ENCODE measurements around the gene TAX1BP3.
"Not testable (repeated sequence)": the region's sequence is repeated elsewhere in the genome, so short reads cannot be mapped to it uniquely, and the experiment has no call there.

TAX1BP3 gene

GRCh38 chr17:3668279-3669084 is at the start of gene TAX1BP3, which contains the start of gene EMC6:
Gene TAX1BP3 (minus strand): TSS chr17:3668578. CDS start chr17:3668526, 52 bp downstream.
Gene EMC6 (plus strand): TSS chr17:3668812. CDS start chr17:3669147, 335 bp downstream.
- peak; percentile 88 for DNase-seq

GRCh38 chr17:3715296-3715695 is 46.9 kb upstream of the TAX1BP3 start:
- DNase-seq, result no peak

DNA sequence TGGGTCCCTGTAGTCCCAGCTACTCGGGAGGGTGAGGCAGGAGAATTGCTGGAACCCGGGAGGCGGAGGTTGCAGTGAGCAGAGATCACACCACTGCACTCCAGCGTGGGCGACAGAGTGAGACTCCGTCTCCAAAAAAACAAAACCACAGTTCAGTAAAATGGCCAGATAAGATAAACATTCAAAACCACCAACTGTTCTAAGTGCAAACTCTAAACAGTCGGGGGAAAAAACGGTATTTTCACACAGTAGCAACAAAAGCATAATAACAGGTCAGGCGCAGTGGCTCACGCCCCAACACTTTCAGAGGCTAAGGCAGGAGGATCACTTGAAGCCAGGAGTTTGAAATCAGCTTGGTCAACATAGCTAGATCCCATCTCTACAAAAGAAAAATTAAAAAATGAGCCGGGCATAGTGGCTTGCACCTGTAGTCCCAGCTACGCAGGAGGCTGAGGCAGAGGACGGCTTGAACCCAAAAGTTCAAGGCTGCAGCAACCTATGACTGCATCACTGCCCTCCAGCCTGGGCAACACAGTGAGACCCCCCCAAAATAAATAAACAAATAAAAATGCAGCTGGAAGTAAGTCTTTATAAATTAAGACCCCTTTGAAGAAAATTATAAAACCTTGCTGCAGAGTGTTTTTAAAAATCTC is 44.6 kb upstream of the TAX1BP3 start:
- no peak for DNase-seq

DNA sequence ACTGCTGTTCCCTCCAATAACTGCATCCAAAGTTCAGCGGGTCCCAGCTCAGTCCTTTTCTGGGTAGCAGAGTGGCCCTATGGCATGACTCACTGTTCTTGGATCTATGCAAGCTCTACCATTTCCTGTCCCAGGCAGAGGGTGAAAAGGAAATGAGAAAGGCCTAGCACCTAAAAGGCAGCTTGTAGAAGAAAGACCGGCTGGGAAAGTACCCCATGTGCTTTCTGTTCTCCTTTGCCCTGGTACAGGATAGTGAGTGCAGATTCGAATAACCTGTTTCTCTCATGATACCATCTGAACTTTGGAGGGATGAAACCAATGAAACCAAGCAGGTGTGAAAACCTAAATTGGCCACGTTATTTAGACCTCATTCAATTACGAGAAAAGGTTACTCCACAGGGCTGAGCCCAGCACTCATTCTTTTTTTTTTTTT is 42.6 kb upstream of the TAX1BP3 start:
- no peak for DNase-seq

GRCh38 chr17:3708366-3708765 is 40.0 kb upstream of the TAX1BP3 start:
- DNase-seq, result no peak

DNA sequence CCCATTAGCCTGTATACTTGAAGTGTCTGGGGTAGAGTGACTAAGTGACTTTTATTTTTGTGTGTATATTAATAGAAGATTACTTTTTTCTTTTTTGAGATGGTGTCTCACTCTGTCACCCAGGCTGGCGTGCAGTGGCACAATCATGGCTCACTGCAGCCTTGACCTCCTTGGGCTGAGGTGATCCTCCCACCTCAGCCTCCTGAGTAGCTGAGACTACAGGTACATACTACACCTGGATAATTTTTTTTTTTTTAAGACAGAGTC is 37.3 kb upstream of the TAX1BP3 start:
- DNase-seq, result not testable (repeated sequence)

DNA sequence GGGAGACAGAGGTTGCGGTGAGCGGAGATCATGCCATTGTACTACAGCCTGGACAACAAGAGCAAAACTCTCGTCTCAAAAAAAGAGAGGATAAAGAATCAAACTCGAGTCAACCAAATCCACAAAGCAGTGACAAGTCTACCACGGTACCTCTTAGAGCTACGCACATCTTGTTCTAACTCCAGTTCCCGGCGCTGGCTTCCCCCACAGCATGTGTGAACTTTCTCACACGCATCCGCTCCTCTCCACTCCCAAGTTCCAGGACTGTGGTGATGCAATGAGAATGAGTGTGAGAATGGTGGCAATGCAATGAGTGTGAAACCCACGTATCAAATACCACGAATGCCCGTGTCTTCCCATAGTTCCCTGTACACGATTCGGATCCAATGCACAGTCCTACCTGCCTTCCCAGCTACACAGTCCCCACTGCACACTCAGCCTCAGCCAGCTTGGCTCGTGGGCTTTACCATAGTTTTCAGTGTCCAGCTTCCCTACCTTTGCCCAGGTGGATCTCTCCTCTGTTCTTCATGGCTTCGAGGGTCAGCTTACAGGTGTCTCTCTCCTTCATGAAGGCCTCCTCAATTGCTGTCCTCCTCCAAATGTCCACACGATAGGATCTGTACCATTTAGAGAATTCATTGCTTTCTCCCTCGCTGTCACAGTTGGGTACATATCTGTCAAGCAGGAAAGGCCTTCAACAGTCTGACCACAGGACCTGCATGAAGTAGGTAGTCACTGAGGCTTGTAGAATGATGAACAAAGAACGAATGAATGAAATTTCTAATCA is 36.7 kb upstream of the TAX1BP3 start:
- DNase-seq, result no peak

- DNase-seq, result not testable (repeated sequence)
These were observed 33.7 kb upstream of the TAX1BP3 start for GRCh38 chr17:3702041-3702539.

DNA sequence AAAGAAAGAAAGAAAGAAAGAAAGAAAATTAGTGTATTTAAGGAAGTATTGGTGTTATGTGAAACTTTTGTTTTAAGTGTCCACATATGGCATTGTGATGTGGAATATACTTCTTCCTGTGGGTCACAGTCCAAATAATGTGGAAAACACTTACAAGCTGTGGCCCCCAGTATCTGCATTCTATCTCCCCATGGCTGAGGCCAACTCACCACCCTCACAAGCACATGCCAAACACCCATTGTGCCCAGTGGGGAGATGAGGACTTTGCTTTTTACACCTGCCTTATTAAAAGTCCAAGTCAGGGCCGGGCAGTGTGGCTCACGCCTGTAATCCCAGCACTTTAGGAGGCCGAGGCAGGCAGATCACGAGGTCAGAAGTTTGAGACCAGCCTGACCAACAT is 31.6 kb upstream of the TAX1BP3 start:
- no peak for DNase-seq

DNA sequence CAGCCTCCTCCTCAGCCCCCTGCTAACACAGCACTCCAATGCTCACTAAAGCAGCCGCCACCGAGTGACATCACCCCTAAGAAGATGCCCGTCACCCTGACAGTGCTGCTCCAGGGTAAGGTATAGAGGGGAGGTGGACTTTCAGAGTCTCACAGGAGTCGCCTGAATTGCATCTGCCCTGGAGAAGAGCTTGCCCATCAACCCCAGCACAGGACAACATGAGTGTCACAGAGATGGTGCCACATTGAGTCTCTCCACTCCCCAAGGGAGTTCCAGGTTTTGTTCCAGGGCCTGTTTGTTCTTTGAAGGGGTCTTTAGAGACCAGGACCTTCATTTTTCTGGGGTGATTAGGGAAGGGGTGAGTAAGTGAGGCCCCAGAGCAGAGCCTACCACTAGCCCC is 29.8 kb upstream of the TAX1BP3 start:
- DNase-seq, result no peak

DNA sequence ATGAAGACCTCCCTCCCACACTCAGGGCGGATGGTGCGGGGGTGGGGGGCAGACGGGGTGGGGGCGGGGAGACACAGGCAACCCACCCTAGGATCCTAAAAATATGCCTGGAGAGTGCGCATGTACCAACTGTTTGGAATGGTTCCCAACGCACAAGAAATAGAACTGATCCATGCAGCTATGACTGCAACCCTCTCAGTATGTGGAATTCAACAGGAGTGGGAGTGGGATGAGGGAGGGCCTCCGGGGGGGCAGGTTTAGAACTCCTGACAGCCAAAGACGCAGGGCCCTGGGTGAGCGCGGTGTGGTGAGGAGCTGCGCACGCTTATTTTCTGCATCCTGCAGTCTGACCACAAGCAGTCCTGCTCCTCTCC is 28.7 kb upstream of the TAX1BP3 start:
- no peak for DNase-seq

DNA sequence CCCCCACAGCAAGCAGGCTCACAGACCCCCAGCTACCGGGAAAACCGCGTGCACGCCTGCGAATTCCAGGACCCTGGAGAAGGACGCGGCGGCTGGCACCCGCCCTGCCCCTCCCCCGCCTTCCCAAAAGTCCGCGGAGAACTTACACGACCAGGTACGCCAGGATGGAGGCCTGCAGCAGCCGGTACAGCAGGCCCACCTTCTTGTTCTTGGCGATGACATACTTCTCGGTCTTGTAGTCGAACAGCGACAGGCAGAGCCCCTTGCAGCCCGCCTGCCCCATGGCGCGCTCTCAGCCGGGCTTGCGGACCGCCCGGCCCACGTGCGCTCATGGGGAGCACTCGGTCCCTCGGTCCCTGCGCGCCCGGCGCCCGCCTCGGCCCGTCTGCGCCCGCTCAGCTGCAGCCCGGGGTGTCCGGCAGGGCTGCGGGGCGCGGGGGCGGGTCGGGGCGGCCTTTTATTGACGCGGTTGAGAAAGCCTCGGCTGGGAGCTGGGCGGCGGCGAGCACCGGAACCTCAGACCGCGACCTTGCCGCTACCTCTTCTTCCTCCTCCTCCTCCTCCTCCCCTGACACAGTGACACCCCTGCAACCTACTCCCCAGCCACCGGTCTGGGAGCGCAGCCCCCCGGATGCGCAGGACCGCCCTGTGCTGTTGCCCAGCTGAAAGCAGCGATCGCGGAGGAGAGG is 27.5 kb upstream of the TAX1BP3 start, which contains the start of gene P2RX5:
Gene P2RX5, minus strand, starts transcription at position 433 of the 689 bp plus-strand sequence. Its CDS starts 150 bp downstream, at position 283.
- no peak for DNase-seq

DNA sequence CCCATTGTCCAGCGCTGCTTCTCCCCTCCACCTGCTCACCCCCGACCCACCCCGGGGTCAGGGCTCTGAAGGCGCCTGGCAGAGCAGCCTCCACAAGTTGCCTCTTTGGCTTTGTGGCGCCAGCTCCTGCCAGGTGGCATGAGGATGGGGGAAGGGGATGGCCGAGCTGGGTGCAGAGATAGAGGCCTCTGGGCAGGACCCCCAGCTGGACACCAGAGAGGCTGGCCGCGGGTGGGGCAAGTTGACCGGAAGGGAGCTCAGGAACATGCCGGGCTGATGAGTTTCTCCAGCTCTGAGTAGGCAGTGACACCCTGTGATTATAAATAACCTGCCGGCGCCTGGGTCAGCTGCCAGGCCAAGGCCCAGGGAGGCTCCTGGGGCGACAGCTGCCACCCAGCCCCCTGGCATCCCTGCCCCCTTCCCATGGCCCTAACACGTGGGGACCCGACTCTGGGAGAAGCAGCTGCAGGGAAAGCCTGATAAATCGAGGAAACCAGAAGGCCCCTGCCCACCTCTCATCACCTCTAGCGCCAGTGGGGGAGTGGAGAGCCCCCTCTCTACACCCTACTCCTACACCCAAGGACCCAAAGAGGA is 26.8 kb upstream of the TAX1BP3 start:
- no peak for DNase-seq

DNA sequence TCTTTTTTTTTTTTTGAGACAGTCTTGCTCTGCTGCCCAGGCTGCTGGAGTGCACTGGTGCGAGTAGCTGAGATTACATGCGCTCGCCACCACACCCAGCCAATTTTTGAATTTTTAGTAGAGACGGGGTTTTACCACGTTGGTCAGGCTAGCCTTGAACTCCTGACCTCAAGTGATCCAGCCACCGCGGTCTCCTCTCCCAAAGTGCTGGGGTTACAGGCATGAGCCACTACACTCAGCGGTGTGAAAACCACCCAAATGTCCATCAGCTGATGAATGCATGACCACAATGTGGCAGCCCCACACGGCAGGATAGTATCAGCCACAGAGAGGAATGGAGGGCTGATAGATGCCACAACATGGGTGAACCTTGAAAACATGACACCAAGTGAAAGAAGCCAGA is 25.5 kb upstream of the TAX1BP3 start:
- no peak for DNase-seq

DNA sequence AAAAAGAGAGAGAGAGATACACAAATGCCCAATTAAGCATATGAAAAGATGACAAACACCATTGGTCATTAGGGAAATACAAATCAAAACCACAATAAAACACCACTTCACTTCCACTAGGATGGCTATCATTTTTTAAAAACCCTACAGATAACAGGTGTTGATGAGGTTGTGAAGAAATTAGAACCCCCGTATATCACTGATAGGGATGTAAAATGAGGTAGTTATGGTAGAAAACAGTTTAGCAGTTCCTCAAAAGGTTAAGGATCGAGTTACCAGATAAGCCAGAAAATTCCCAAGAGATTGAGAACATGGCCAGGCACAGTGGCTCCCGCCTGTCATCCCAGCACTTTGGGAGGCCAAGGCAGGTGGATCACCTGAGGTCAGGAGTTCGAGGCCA is 24.8 kb upstream of the TAX1BP3 start:
- DNase-seq, result no peak

- DNase-seq, result no peak
These were observed 24.0 kb upstream of the TAX1BP3 start for GRCh38 chr17:3692346-3692745.

DNA sequence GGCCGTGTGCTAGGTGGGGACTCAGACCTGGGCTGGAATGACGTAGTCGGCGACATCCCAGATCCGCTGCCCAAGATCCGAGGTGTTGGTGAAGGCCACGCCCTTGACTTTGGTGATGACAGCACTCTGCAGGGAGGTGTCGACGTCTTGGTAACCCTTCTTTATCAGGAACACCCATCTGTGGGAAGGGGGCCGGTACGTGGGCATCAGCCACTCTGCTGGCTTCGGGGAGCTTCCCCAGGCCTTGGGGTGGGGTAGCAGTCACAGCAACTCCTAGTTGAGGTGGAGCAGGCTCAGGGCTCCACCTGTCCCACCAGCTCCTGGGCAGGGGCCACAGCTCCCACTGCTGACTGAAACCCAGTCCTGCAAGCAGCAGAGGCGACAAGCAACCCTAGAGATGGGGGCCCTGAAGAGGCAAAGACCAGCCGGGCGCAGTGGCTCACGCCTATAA is 23.3 kb upstream of the TAX1BP3 start:
- DNase-seq, result no peak

GRCh38 chr17:3690094-3690715 is 21.8 kb upstream of the TAX1BP3 start:
- DNase-seq, result no peak

- no peak for DNase-seq
These were observed 21.1 kb upstream of the TAX1BP3 start for GRCh38 chr17:3689262-3690093.

- DNase-seq, result no peak
These were observed 20.5 kb upstream of the TAX1BP3 start for GRCh38 chr17:3688852-3689261.

DNA sequence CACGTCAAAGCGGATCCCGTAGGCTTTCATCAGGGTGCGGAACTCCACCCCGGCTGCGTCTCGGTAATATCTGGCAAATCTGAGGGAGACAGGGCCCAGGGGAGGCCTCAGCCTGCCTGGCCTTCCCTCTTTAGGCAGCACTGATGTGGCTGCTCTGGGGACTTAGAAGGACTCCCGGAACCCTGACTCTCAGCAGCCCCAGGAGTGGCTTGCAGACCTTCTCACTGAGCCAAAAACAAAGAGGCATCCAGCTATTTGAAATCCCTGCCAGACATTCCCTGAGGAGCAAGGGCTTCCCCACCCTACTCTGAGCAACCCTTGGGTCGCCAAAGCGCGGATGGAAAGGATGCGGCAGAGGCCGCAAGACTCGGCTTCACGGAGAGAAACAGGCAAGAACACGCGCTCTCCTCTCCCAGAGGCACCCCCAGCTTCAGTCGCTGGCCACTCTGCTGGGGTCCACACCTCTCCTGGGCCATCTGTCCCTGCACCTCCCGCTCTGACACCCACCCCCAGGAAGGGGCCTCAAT is 19.7 kb upstream of the TAX1BP3 start:
- DNase-seq, result no peak

All from NCI-H2107 (cell line).